AG08396 (cell line): ENCODE results near the gene DDAH1.
A peak's percentile ranks its signal among the peaks of the same experiment; 100 is the strongest.

Experiments
- DNase-seq: peaks from one replicate; pipeline ENCODE4 v3.0.0; 2012; ENCODE audit warnings: low spot score, mixed read lengths

The DDAH1 gene

GRCh38 chr1:85440612-85441011 is 24.3 kb downstream of the DDAH1 start:
- DNase-seq: no peak

DNA sequence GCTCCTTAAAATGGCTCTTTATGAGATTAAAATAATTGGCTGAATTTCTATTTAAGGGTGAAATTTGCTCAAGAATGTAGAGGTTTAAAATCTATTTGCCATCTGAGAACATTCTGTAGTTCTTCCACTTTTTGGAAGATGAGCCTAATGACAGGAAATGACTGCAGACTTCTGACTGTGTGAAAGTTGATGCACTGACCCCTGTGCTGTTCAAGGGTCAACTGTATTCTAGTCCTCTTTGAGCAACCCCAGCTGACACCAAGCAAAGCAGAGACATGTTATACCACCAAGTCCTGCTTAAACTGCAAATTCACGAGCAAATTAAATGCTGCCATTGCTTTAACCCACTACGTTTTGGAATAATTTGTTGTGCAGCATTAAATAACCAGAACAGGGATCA is 26.6 kb downstream of the DDAH1 start:
- DNase-seq: no peak

GRCh38 chr1:85437139-85437538 is 27.8 kb downstream of the DDAH1 start:
- no peak for DNase-seq

GRCh38 chr1:85433096-85433495 is 31.9 kb downstream of the DDAH1 start:
- DNase-seq: no peak

DNA sequence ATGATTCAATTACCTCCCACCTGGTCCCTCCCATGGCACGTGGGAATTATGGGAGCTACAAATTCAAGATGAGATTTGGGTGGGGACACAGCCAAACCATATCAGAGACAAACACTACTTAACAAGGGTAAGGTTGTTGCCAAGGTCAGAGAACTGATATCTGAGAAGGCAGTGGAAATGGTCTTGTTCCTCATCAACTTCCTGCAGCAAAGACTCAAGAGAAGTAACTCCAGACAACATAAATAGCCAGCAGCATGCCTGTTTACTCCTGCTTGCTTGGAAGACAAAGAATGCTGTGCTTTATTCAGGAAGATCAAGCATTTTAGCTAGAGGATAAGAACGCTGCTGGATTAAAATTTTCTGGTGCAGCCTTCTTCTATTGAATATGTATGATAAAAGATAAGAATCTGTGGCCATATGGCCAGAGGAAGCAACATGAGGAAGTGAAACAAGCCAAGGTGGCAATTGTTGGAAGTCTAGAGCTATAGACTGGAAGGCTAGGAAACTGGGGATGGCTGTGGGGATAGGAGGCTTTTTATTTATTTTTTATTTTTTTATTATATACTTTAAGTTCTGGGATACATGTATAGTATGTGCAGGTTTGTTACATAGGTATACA is 36.4 kb downstream of the DDAH1 start:
- DNase-seq: no peak

DNA sequence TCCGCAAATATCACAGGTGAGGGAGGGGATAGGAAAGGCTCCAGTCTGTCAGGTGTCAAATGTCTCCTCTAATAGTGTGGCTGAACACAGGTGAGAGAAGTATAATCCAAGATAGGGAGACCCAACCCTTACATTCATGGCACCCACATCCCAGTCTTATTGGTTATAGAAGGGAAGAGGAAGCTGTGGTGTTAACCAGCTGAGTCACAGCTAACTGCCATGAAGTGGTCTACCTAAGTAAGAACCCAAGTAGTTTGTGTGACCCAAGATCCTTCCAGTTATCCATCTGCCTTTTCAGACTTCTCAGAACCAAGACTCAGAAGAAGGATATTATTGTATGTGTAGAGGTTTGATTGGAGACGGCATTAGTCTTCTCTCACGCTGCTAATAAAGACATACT is 37.1 kb downstream of the DDAH1 start:
- no peak for DNase-seq

GRCh38 chr1:85427331-85427730 is 37.6 kb downstream of the DDAH1 start:
- no peak for DNase-seq

GRCh38 chr1:85421179-85421578 is 43.8 kb downstream of the DDAH1 start:
- DNase-seq: no peak

- no peak for DNase-seq
Measured at GRCh38 chr1:85420199-85420598, 44.8 kb downstream of the DDAH1 start.

- no peak for DNase-seq
Measured at GRCh38 chr1:85417876-85418275, 47.1 kb downstream of the DDAH1 start.

DNA sequence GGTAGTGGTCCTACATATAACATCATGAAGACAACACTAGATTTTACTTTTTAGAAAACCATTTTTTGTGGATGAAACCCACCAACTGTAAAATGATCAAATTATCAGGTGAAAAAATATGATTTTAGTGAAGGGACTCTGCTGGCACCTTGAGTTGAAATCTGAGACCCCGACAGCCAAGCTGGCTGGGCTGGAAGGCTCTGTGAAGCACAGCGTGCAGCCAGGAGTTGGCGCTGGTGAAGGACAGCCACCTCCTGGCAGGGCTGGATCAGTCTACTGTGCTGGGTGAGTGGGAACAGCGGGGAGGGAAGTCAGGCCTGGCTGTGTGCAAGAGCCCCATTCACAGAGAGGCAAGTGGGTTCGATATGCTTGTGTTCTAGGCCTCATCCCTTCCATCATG is 47.9 kb downstream of the DDAH1 start:
- DNase-seq: no peak

DNA sequence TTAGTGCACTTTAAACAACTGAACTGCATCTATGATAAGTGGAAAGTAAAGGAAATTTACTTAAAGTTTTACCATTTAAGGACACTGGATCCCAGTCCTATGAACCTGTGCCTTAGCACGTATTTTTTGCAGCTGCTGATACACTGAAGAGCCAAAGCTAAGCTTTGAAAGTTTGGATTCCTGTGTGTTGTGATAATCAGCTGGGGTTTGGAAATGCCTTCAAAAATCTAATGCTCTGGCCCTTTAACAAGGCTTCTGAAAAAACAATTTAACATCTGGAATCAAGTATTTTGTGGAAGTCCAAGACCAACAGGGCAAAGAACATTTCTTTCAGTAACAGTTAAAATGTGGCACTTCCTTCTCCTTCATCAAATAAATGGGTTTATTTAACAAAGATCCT is 51.8 kb downstream of the DDAH1 start:
- DNase-seq: peak; percentile 10

DNA sequence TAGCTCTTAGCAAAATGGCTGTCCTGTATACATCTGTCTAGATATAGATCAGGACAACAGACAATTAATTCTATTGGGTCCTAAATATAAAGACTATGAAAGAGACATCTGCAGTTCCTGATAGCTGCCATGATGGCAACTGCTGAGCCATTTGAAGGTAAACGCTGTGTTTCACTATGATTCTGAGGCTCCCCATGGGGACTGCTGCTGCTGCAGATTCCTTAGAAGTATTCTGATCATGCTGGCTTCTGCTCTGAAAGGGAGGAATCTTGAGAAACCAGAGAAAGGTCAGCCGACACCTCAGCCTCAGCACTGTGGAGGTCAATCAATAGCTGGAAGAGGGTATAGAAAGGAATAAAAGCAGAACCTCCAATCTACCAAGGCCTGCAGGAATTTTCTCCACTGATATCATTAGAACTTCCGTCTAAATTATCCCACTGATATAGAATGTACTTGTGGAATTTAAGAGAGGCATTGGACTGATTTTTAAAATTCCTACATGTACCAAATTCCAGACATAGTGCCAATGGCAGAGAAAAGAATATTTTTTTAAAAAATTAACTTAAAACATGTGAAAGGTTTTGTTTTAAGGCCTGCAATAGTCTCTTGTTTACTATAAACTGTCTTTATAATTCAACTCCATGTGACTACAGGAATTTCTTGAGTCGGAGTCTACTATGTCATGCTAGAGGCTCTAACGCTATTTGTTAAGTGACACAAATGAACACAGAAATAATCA is 53.2 kb downstream of the DDAH1 start:
- DNase-seq: no peak

DNA sequence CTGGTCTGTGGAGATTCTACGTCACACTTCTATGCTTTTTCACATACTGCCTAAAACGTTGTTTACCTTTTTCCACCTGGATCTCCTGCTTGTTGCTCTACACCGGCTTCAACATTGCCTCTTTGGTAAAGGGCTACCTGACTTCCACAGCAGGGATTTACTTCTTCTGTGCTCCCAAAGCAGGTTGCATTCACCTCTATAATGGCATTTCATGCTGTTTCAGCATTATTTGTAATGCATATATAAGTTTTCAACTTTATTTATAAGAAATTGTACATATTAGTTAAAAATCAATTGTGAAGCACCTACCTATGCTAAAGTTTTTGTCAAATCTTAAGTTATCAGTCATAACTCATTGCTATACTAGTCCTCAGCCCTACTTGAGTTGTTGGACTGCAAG is 55.4 kb downstream of the DDAH1 start:
- no peak for DNase-seq

- no peak for DNase-seq
Measured at GRCh38 chr1:85407746-85408377, 57.1 kb downstream of the DDAH1 start.

GRCh38 chr1:85406887-85407533 is 57.9 kb downstream of the DDAH1 start:
- peak; percentile 75 for DNase-seq

- DNase-seq: no peak
Measured at GRCh38 chr1:85406081-85406480, 58.9 kb downstream of the DDAH1 start.

GRCh38 chr1:85404408-85404807 is 60.6 kb downstream of the DDAH1 start:
- no peak for DNase-seq

DNA sequence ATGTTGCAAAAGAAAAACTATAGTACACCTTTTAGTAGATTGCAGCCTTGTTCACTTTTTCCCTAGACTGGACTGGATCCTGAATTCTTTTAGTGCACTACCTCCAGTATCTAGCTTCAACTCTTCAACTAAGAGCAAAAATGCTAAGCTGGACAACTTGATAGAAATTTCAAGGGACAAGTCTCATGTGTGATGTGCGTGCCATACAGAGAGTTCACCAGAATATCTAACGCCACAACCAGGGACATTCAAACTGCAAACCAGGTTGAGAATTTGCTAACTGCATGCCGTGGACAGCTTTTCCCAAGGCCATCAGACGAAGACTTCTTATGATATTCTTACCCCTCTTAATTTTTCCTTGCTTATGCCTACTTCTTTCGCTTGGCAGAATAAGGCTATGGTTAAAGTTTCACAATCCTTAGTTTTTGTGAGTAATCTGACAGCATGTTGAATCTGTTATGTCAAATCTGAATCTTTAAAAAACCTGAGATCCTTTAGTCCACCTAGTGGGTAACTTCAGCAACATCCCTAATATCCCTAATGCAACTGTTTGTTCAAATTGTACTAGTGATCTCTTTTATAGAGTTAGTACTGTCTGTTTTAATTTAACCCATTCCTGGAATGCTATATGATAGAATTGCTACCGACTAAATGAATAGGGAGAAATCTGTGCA is 66.4 kb downstream of the DDAH1 start:
- no peak for DNase-seq

- no peak for DNase-seq
Measured at GRCh38 chr1:85397490-85398032, 67.4 kb downstream of the DDAH1 start.

GRCh38 chr1:85396194-85396593 is 68.8 kb downstream of the DDAH1 start:
- DNase-seq: no peak

GRCh38 chr1:85394130-85394529 is 70.8 kb downstream of the DDAH1 start:
- DNase-seq: no peak
